COLO668 (cell line): Measurements from ENCODE around the gene HOXC4.
"Not testable (repeated sequence)": the region's sequence is repeated elsewhere in the genome, so short reads cannot be mapped to it uniquely, and the experiment has no call there.

Experiments used
- DNase-seq: peaks from one replicate; lab custom pipeline; 2025; ENCODE audit not compliant: unreplicated experiment; lab: John Stamatoyannopoulos, UW

HOXC4 gene

DNA sequence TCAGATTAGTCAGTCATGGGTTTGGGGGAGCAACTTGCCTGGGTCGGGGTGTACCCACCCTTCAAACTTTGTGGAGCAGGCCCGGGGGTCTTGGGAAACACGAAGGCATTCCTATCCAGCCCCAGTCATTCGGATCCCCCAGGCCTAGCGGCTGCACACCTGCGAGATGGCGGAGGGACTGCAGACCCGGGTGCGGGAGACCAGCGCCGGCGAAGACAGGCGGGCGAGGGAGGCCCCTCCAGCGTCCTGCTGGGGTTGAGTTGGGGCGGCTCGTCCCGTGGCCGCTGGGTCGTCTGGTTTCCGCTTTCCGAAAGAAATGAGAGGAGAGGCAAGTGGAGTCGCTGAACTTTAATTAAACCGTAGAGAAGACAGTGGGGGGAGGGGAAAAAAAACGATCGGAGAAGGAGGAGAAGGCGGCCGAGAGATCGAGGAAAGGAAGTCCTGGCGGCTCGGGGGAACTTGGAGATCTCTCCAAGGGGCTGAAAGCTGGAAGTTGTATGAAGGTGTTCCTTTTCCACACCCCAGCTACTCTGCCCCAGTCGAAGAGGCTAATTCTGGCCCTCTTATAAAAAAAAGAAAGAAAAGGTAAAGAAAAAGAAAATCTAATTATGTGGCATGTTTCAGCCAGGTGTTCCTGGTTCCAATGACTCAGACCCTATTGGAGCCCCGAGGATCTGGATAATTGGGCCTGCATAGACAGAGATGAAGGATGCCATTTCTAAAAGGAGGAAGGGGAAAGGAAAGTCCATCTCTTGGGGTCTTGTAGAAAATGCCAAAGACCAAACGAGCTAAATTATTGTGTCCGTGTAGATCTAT lies 28.2 kb downstream of the HOXC4 start:
- not testable (repeated sequence) for DNase-seq

DNA sequence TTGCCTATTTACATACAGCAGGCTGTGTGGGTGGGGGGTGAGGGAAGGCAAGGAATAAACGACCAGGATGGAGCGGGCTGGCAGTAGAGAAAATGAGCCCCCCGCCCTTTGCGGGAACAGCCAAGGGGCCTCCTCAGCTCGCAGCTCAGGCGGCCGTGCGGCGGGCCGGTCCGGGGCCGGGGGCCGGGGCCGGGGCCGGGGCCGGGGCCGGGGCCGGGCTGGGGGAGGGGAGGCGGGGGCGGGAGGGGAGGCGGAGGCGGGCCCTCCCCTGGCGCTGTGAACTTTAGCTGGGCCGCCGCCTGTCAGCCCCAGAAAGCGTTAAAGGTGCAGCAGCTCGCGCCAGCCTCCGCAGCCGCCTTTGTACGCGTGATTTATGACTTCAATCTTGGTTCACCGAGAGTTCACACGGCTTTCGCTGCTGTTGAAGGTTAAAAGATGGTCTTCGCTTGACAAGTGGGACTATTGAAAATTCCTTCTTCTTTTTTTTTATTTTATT lies 28.8 kb downstream of the HOXC4 start:
- no peak for DNase-seq

DNA sequence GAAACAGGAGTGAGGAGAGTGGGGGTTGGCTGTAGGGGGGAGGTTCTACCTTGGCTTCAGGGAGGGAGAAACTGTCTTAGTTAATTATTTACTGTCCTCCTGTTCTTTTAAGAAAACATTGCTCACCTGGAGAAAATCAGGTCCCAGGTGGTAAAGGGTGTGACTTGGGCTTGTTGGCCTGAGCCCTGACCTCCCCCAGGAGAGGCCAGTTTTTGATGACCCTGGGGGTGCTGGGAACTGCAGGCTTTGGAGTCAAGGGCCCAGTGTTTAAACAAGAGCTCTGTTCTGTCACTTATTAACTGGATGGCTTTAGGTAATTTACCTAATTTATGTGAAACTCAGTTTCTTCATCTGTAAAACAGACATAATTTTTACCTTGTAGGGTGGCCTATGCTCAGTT lies 34.4 kb downstream of the HOXC4 start:
- not testable (repeated sequence) for DNase-seq

- DNase-seq: not testable (repeated sequence)
These were observed 35.8 kb downstream of the HOXC4 start for GRCh38 chr12:54089465-54089864.

- not testable (repeated sequence) for DNase-seq
These were observed 36.7 kb downstream of the HOXC4 start for GRCh38 chr12:54090312-54090711.

DNA sequence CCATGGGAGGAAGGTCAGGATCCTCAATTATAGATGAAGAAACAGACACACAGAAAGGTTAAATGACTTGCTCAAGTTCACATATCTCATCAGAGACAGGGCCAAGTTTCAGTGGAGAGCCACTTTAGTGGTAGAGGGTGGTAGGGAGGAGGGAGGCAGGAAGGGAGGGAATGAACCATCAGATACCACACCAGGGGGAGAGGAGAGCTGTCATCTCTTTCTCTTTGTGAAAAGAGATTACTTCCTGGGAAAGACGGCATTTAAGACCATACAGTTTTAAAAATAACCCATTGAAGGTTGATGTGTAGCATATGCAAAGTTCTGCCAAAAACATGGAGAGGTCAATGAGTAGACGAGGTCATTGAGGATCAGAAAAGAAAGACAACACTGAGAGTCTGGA lies 39.3 kb downstream of the HOXC4 start:
- not testable (repeated sequence) for DNase-seq

DNA sequence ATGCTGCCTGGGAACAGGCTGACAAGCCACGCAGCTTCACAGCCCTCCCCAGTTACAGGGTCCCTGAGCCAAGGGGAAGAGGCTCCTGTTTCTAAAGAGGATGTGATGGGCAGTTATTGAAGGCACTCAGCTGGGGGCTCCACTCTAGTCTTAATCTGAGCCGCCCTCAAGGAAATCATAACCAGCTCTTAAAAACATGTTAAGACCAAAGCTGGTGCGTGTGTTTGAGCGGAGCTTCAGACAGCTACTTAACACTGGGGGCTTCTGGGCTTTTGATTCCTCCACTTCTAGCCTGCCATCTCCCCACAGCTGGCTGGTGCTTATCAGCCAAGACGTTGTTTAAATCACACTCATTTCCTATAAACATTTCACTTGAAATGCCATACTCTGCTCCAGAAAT lies 42.3 kb downstream of the HOXC4 start:
- not testable (repeated sequence) for DNase-seq

DNA sequence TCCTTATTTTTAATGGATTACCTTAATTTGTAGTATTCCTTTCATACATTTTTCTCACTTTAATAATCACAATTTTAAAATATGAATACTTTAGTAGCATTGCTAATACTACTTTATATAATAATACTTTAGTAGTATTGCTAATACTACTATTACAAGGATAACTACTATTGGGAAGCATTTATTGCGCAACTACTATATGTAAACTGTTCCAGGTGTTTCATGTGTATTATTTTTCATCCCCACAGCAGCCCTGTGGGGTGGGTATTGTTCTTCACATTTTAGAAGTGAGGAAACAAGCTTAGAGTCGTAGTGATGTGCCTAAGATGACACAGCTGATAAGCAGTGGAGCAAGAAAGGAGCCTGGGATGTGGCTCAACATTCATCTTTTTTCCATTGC lies 45.0 kb downstream of the HOXC4 start:
- not testable (repeated sequence) for DNase-seq

DNA sequence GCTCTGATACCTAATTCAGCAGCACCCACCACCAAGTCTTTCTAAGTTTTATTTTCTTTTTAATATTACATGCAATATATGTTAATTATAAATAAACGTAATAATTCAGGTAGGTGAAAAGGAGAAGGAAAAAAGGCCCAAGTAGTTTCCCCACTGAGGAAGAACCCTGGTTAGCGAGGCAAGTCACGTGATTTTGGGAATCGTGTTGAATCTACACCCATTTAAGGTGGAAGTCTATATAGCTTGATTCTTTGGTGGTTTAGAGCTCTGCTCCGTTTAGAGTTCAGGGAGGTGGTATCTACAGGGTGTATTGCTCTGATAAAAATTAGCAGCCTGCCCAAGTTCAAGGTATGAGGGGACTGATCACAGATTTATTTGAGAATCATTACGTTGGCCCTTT lies 47.0 kb downstream of the HOXC4 start:
- DNase-seq: not testable (repeated sequence)

GRCh38 chr12:54102223-54102622 lies 48.6 kb downstream of the HOXC4 start:
- DNase-seq: not testable (repeated sequence)

- DNase-seq: not testable (repeated sequence)
These were observed 50.2 kb downstream of the HOXC4 start for GRCh38 chr12:54103827-54104226.
